HepG2 (cell line): ENCODE data around the gene MAP2K5. TPM values are rescaled to one million over a fixed set of nuclear protein-coding genes. Genes with fewer than 3 reads are reported as not detected.

Experiments
- THAP8 ChIP-seq: sonication (generic); formaldehyde crosslinking; IDR thresholded peaks from 2 replicates; pipeline ENCODE4 v1.5.1; 2020; ENCODE audit warnings: missing genetic modification reagents, mild to moderate bottlenecking, borderline replicate concordance
- ZKSCAN1 ChIP-seq: fragments of 150-350 bp; IDR thresholded peaks from 2 replicates; pipeline ENCODE4 v1.6.1; 2014; ENCODE audit warnings: low read length
- ZNF276 ChIP-seq: sonication (generic); formaldehyde crosslinking; IDR thresholded peaks from 2 replicates; pipeline ENCODE4 v1.4.0; 2020; ENCODE audit warnings: mild to moderate bottlenecking, low read depth, missing genetic modification reagents
- ZNF646 ChIP-seq: sonication (generic); formaldehyde crosslinking; IDR thresholded peaks from 2 replicates; pipeline ENCODE4 v1.9.0; 2021; ENCODE audit warnings: mild to moderate bottlenecking, missing genetic modification reagents
- polyA plus RNA-seq, 8 experiments: library from polyadenylated mRNA; depleted of rRNA in 3 of 8; stranded (reverse) in 7 of 8; unstranded in 1 of 8; fragments of >200 nt; fragmentation: Illumina TruSeq in 4 of 8; extraction: Trizol in 4 of 8; gene quantifications; 2 replicates each; pipeline versions ENCODE4 v1.2.1 to v1.2.3, GENCODE V29; 2011 to 2016; ENCODE audit warnings: low read depth in 4 of 8, missing spikeins in 1 of 8, mixed read lengths in 1 of 8; ENCODE audit not compliant: insufficient read depth in 1 of 8
- total RNA-seq, 5 experiments: library from RNA; depleted of rRNA; stranded (reverse); fragments of >200 nt; fragmentation: Illumina TruSeq; extraction: Trizol; gene quantifications; 2 replicates each; pipeline ENCODE4 v1.2.3, GENCODE V29; 2016; ENCODE audit warnings: low read depth in 1 of 5

Gene MAP2K5
- total and polyA plus RNA-seq, 2 of the 13 experiments (the other 11 are each of a cell fraction or from before 2014, with no cell fraction given) = 4.0 to 4.3 TPM

GRCh38 chr15:67822537-67823313, 280.2 kb downstream of the MAP2K5 start (continued):
- TF ChIP-seq ZNF646 (CRISPR knock-in tag) = no peak
- TF ChIP-seq ZNF276 = no peak
- no peak for TF ChIP-seq ZKSCAN1
- no peak for TF ChIP-seq THAP8 (CRISPR knock-in tag)
